NB4 (cell line): ENCODE data around the gene CDK9.

Experiments used
- MYC ChIP-seq: IDR thresholded peaks from 2 replicates; pipeline ENCODE4 v1.6.1; 2011; ENCODE audit warnings: low read depth, low read length
- POLR2A ChIP-seq: IDR thresholded peaks from 2 replicates; pipeline ENCODE4 v1.6.1; 2011; ENCODE audit warnings: mild to moderate bottlenecking; ENCODE audit not compliant: insufficient read length; ENCODE audit errors: extremely low read depth
- TF ChIP-seq, protein P1 (sequence below): IDR thresholded peaks from one replicate; pipeline ENCODE4 v1.5.1; 2012; ENCODE audit warnings: low read depth, low read length

DNA sequence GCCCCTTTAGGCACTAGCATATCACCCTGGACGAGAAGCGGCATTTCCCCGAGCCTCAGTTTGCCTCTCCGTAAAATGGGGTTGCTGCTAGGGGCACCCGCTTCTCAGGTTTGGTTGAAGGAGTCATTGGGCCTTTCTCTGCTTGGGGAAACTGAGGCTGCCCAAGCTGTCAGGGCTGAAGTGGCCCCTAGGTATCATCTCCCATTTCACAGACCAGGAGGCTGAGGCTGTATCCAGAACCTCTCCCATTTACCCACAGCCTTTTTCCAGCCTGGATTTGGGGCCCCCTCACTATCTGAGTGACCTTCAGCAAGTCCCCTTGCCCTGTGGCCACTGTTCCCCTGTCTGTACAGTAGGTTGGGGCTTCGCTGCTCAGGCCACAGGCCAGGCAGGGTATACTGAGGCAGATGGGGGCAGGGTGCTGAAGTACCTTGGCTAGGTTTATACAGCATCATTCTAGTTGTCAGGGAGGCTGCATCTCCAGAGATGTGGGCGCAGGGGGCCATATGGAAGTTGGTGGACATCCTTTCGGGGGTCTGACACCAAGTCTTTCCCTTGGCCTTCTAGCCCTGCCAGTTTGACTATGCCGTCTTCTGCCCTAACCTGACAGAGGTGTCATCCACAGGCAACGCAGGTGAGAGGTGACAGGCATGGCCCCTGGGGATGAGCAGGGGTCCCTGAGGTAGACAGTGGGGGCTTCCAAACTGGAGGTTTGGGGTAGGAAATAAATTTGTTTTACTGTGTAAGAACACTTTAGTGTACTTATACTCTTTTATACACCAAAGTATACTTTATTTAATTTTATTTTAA is 24.7 kb downstream of the CDK9 start:
- TF ChIP-seq POLR2A (no peak), MYC (no peak)
- TF ChIP-seq, protein P1, sequence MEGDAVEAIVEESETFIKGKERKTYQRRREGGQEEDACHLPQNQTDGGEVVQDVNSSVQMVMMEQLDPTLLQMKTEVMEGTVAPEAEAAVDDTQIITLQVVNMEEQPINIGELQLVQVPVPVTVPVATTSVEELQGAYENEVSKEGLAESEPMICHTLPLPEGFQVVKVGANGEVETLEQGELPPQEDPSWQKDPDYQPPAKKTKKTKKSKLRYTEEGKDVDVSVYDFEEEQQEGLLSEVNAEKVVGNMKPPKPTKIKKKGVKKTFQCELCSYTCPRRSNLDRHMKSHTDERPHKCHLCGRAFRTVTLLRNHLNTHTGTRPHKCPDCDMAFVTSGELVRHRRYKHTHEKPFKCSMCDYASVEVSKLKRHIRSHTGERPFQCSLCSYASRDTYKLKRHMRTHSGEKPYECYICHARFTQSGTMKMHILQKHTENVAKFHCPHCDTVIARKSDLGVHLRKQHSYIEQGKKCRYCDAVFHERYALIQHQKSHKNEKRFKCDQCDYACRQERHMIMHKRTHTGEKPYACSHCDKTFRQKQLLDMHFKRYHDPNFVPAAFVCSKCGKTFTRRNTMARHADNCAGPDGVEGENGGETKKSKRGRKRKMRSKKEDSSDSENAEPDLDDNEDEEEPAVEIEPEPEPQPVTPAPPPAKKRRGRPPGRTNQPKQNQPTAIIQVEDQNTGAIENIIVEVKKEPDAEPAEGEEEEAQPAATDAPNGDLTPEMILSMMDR: no peak
